ENCODE data around the gene SLC25A29. TPM values are rescaled to one million over a fixed set of nuclear protein-coding genes. Genes with fewer than 3 reads are reported as not detected.

The SLC25A29 gene
- total RNA-seq, 4 donors from 2014 or later = 29.7 to 72.2 (median 50.2) TPM

- TF ChIP-seq, protein P1, sequence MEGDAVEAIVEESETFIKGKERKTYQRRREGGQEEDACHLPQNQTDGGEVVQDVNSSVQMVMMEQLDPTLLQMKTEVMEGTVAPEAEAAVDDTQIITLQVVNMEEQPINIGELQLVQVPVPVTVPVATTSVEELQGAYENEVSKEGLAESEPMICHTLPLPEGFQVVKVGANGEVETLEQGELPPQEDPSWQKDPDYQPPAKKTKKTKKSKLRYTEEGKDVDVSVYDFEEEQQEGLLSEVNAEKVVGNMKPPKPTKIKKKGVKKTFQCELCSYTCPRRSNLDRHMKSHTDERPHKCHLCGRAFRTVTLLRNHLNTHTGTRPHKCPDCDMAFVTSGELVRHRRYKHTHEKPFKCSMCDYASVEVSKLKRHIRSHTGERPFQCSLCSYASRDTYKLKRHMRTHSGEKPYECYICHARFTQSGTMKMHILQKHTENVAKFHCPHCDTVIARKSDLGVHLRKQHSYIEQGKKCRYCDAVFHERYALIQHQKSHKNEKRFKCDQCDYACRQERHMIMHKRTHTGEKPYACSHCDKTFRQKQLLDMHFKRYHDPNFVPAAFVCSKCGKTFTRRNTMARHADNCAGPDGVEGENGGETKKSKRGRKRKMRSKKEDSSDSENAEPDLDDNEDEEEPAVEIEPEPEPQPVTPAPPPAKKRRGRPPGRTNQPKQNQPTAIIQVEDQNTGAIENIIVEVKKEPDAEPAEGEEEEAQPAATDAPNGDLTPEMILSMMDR (IDR thresholded peaks at IDR 0.05) = no peak
- ATAC-seq (ENCODE audit: low FRiP score) (no peak), DNase-seq (ENCODE audit: low spot score) (no peak)
Measured at GRCh38 chr14:100256339-100256895, 49.8 kb downstream of the SLC25A29 start.

DNA sequence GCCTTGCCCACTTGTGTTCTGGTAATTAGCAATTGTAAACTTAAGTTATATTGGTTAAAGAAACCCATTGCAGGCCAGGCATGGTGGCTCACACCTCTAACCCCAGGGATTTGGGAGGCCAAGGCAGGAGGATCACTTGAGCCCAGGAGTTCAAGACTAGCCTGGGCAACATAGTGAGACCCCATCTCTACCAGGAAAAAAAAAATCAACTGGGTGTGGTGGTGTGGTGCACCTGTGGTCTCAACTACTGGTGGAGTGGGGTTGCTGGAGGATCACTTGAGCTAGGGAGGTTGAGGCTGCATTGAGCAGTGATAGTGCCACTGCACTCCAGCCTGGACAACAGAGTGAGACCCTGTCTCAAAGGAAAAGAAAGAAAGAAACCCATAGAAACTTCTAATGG is 53.6 kb downstream of the SLC25A29 start:
- DNase-seq (ENCODE audit: low spot score) (no peak), ATAC-seq (ENCODE audit: low FRiP score) (no peak)
- TF ChIP-seq, protein P1 (IDR thresholded peaks at IDR 0.05) = no peak

- DNase-seq (ENCODE audit: low spot score) (no peak), ATAC-seq (ENCODE audit: low FRiP score) (no peak)
- TF ChIP-seq, protein P1 (IDR thresholded peaks at IDR 0.05) = no peak
Measured at GRCh38 chr14:100250732-100251465, 55.3 kb downstream of the SLC25A29 start.

DNA sequence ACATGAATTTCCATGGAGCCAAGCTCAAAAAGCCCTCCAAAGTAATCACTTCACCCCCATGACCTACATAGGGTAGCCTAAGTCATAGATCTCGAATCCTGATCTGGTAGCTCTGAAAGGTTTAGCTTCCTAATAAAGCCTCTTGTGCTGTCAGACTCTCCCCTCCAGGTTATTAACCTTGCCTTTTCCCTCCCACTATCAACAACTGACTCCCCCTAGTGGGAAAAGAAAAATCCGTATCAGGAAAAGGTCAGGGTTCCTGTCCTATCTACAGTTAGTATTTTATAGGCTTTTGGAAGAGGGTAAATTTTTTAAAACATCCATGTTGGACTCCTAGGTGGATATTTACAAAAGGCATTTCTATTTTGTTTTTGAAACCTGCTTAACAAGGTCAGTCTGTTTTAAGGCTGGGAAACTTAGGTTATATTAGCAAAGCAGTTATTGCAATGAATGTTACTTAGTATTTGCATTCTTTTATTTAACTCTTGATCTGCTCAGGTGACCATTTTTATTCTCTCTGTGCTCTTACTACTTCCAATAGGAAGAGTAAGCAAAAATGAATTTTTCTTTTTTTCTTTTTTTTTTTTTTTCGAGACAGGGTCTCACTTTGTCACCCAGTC is 59.3 kb downstream of the SLC25A29 start:
- no peak for DNase-seq (ENCODE audit: low spot score)
- ATAC-seq (ENCODE audit: low FRiP score) = peak; percentile 46
- TF ChIP-seq, protein P1 (IDR thresholded peaks at IDR 0.05) = no peak

DNA sequence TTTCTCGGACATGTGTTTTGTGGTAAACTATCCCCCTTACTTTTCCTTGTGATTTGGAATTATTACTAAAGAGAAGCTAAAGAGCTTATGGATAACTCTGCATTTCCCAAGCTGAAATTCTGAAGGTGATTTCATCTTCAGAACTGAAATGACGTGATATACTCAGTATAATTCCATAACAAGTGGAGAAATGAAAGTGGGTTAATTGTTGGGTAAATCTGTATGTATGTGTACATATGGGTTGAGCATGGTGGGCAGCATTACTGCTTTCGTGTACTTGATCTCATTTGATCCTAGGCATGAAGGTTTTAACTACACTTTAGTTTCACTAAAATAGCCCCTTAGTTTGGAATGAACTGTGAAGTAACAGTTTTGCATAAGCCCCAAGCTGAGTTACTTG is 63.2 kb downstream of the SLC25A29 start:
- no peak for DNase-seq (ENCODE audit: low spot score)
- no peak for ATAC-seq (ENCODE audit: low FRiP score)
- TF ChIP-seq, protein P1 (IDR thresholded peaks at IDR 0.05) = no peak

GRCh38 chr14:100241279-100241678 is 65.0 kb downstream of the SLC25A29 start:
- no peak for ATAC-seq (ENCODE audit: low FRiP score)
- DNase-seq (ENCODE audit: low spot score) = no peak
- TF ChIP-seq, protein P1 (IDR thresholded peaks at IDR 0.05) = no peak

Small RNA genes within 50 kb of the gene (small RNA-seq; reads per million reads assigned to genes)
- 16.8 reads per million, percentile 92 among the genes with 10 or more reads in this experiment for gene MIR345
- not detected for gene RN7SL523P

Other genes starting within 250 kb of the SLC25A29 start
- 100 to 1,000 TPM in 1 of 4 donors, 10 to 100 TPM in 3; 33.7 to 148 (median 56.1) TPM for gene EVL, start 241.0 kb downstream of the SLC25A29 start, total RNA-seq
- gene DEGS2, start 146.8 kb downstream of the SLC25A29 start, total RNA-seq = under 1 TPM in 3 of 4 donors, not detected in 1; 0.19 to 0.79 (median 0.19) TPM
- 10 to 100 TPM; 45.1 to 55.5 (median 48.6) TPM for gene YY1, start 67.3 kb downstream of the SLC25A29 start, total RNA-seq
- gene SLC25A47, start 16.9 kb upstream of the SLC25A29 start, total RNA-seq = under 1 TPM in 1 of 4 donors, not detected in 3; 0.37 TPM
- gene WDR25, start 70.0 kb upstream of the SLC25A29 start, total RNA-seq = 10 to 100 TPM in 3 of 4 donors, 1 to 10 TPM in 1; 8.6 to 11.2 (median 10.3) TPM